Measurements from ENCODE around the gene CBARP. TPM values are rescaled to one million over a fixed set of nuclear protein-coding genes. Genes with fewer than 3 reads are reported as not detected.
A peak's percentile ranks its signal among the peaks of the same experiment; 100 is the strongest.
"Not testable (repeated sequence)": the region's sequence is repeated elsewhere in the genome, so short reads cannot be mapped to it uniquely, and the experiment has no call there.

Gene CBARP
- total and polyA plus RNA-seq, 11 donors: 0.60 to 2.2 (median 1.6) TPM

- Histone ChIP-seq H3K36me3 (peaks cover 0 to 25% (median 4%) of the 10 kb centered on the region in 9 donors), H3K4me3 (no peak overlapping the region), H3K27me3 (no peaks in the 10 kb centered on the region), H3K27ac (peak overlapping the region in 3 of 12 donors; percentile 6 to 96 (median 11)), H3K4me1 (peaks cover 15 to 95% (median 76%) of the 10 kb centered on the region in 12 donors), H3K9me3 (no peaks in the 10 kb centered on the region)
- WGBS, 4 donors: 81 to 87% (median 85%) methylated on average over 27 to 33 of the region's 33 CpGs
- ATAC-seq (no peak), DNase-seq (peak in 3 of 5 donors; percentile 33 to 58 (median 40))
- TF ChIP-seq CTCF (IDR thresholded peaks at IDR 0.05): no peak
- TF ChIP-seq POLR2A (IDR thresholded peaks at IDR 0.05): no peak
- intact Hi-C loops (cut with DNase I): no loop called here
Observed at GRCh38 chr19:1211494-1212234, 26.1 kb downstream of the CBARP start.

- no peak for DNase-seq
- 92 to 96% (median 93%) methylated on average over 13 of the region's 13 CpGs for WGBS, 4 donors
- intact Hi-C loops (cut with DNase I): no loop called here
- Histone ChIP-seq H3K27me3 (no peaks in the 10 kb centered on the region), H3K36me3 (peaks cover 0 to 25% (median 4%) of the 10 kb centered on the region in 9 donors), H3K4me1 (peaks cover 8 to 87% (median 62%) of the 10 kb centered on the region in 12 donors), H3K9me3 (no peaks in the 10 kb centered on the region), H3K27ac (peak overlapping the region in 3 of 12 donors; percentile 13 to 32 (median 20)), H3K4me3 (no peak overlapping the region)
- TF ChIP-seq POLR2A (IDR thresholded peaks at IDR 0.05): no peak
- TF ChIP-seq CTCF (IDR thresholded peaks at IDR 0.05): no peak
- ATAC-seq: no peak
Observed at GRCh38 chr19:1210227-1210538, 27.6 kb downstream of the CBARP start.

GRCh38 chr19:1208830-1209229 is 29.0 kb downstream of the CBARP start:
- intact Hi-C loops (cut with DNase I); DNase-seq; H3K27me3 ChIP-seq; ATAC-seq; H3K9me3 ChIP-seq; H3K4me3 ChIP-seq: not testable (repeated sequence)
- 63 to 77% (median 70%) methylated on average over 9 to 10 of the region's 10 CpGs for WGBS, 4 donors
- H3K36me3 ChIP-seq: peaks cover 0 to 25% (median 4%) of the 10 kb centered on the region in 9 donors
- peak overlapping the region in 6 of 12 donors; percentile 9 to 95 (median 86) for H3K27ac ChIP-seq
- peaks cover 4 to 83% (median 54%) of the 10 kb centered on the region in 12 donors for H3K4me1 ChIP-seq

GRCh38 chr19:1206864-1207450 is 30.8 kb downstream of the CBARP start:
- DNase-seq (peak in 1 of 5 donors; percentile 55), ATAC-seq (peak; percentile 0 to 22 (median 4))
- Histone ChIP-seq H3K4me3 (peak overlapping the region; percentile 61 to 88 (median 78)), H3K4me1 (peaks cover 0 to 77% (median 43%) of the 10 kb centered on the region in 12 donors), H3K9me3 (no peaks in the 10 kb centered on the region), H3K27ac (peak overlapping the region; percentile 53 to 96 (median 89)), H3K36me3 (peaks cover 0 to 18% (median 0%) of the 10 kb centered on the region in 9 donors), H3K27me3 (no peaks in the 10 kb centered on the region)
- intact Hi-C loops (cut with DNase I): no loop called here
- no peak for TF ChIP-seq CTCF (IDR thresholded peaks at IDR 0.05)
- WGBS, 4 donors: 1 to 4% (median 2%) methylated on average over 31 to 38 of the region's 38 CpGs
